Fibroblast of the aortic adventitia (primary cell): ENCODE data around the gene BPNT1. TPM values are rescaled to one million over a fixed set of nuclear protein-coding genes. Genes with fewer than 3 reads are reported as not detected.

Source experiments
- DNase-seq: peaks from one replicate; pipeline ENCODE4 v3.0.0-alpha.2; 2010; ENCODE audit warnings: low read depth
- H3K4me3 ChIP-seq: 2 replicates; pipeline ENCODE4 v1.5.1; 2011; ENCODE audit warnings: low read depth, mild to moderate bottlenecking, control low read depth, low read length, moderate library complexity
- small RNA-seq: library from RNA; depleted of rRNA; stranded (forward); fragments of <200 nt; gene quantifications from one replicate; pipeline ENCODE3, GENCODE V24; 2012
- total RNA-seq: library from RNA; depleted of rRNA; stranded (reverse); fragments of >200 nt; gene quantifications from 2 replicates; pipeline ENCODE4 v1.2.3, GENCODE V29; 2012; ENCODE audit warnings: low replicate concordance
- TF ChIP-seq, protein P1 (sequence below): IDR thresholded peaks from 2 replicates; pipeline ENCODE4 v1.5.1; 2011; ENCODE audit warnings: mild to moderate bottlenecking, low read length, control low read depth, inconsistent platforms; ENCODE audit not compliant: insufficient read depth

Gene BPNT1
- total RNA-seq, 1 donor: 20.3 TPM

DNA sequence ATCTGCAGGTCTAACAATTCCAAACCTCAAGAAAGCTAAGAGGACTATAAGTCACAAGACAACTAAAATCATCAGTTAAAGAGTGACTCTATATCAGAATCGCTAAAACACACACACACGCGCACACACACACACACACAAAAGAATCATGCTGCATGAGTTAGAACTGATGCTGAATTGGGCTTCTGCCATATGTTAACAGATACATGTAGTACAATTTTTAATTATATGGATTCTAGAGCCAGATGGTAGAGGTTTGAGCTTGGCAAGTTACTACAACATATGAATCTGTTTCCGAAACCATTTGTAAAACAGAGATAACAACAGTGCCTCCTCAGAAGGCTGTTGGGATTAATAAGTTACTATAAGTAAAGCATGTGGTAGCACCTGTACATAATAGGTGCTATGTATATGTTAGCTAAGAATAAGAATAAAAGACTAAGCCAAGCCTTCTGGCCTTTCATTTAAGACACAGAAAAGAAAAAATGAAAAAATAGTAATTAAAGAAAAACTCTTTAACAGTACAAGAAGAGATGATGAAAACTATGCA lies 61.2 kb downstream of the BPNT1 start:
- H3K4me3 ChIP-seq: no peak overlapping the region
- DNase-seq: no peak
- TF ChIP-seq, protein P1, sequence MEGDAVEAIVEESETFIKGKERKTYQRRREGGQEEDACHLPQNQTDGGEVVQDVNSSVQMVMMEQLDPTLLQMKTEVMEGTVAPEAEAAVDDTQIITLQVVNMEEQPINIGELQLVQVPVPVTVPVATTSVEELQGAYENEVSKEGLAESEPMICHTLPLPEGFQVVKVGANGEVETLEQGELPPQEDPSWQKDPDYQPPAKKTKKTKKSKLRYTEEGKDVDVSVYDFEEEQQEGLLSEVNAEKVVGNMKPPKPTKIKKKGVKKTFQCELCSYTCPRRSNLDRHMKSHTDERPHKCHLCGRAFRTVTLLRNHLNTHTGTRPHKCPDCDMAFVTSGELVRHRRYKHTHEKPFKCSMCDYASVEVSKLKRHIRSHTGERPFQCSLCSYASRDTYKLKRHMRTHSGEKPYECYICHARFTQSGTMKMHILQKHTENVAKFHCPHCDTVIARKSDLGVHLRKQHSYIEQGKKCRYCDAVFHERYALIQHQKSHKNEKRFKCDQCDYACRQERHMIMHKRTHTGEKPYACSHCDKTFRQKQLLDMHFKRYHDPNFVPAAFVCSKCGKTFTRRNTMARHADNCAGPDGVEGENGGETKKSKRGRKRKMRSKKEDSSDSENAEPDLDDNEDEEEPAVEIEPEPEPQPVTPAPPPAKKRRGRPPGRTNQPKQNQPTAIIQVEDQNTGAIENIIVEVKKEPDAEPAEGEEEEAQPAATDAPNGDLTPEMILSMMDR: no peak

DNA sequence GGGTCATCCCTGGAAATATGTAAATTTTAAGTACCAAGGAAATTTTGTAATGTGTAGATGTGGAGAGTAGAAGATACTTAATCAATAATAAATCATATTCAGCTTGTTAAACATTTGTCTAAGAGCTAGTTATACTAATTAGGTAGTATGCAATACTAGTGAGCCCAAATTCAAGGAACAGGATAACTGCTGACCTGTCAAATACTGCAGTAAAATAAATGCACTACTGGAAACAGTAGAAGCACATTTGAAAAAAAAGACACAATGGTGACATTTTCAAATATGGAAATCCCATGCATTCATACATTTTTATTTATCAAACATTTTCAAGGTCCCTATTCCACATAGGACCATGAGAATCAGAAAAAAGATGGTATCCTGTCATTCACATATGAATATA lies 70.5 kb downstream of the BPNT1 start:
- DNase-seq: no peak
- TF ChIP-seq, protein P1: no peak
- H3K4me3 ChIP-seq: no peak overlapping the region

DNA sequence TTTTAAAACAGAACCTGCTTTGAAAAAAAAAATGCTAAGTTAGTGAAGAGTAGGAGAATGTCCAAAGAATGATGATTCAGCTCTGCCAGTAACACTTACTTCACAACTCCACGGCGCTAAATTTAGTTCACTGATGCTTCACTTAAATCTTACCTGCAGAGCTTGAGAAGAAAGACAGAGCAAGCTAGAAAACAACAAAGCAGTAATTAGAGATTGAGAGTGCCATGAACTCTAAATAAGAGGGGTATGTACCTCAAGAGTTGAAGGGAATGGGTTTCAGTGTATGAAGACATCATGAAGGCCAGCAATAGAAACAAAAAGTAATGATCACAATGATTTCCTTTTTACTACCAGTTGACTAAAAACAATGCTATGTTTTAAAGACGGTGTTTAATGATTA lies 76.1 kb downstream of the BPNT1 start:
- peak; percentile 60 for DNase-seq
- H3K4me3 ChIP-seq: no peak overlapping the region
- TF ChIP-seq, protein P1: no peak

DNA sequence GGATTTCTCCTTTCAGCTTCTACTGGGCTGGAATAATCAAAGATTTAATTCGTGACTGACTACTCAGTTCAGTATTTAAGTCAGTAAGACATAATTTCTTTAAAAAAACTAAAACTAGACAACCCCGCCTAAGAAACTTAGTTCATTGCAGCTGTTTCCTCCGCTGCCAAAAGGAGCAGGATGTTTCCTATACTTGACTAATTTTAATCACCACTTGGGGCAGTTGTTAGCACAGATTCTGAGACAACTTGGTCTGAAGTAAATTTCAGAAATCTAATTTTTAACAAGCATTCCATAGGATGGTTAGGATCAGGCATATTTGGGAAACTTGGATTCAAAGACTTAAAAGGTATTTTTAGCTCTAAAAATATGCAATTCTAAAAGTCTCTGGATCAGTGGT lies 77.3 kb downstream of the BPNT1 start:
- TF ChIP-seq, protein P1: peak; percentile 23
- peak; percentile 38 for DNase-seq
- no peak overlapping the region for H3K4me3 ChIP-seq

DNA sequence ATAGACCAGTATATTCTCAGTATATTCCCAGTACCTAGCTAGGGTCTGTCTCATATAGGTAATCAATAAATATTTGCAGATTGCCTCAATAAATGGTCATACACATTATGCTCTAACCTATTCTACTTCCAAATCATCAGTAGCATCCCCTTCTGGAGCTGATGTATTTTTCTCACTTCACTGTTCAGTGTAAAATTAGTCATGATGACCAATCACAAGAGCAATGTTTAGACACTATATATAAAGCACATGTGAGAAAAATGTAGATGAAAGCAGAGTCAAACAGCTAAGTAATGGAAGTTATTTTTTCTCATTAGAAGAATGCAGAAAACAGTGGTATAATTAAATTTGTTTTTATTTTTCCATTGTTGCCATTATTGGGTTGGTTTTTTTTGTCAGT lies 78.0 kb downstream of the BPNT1 start:
- no peak for DNase-seq
- TF ChIP-seq, protein P1: no peak

More for the DNA sequence above, 78.0 kb downstream of the BPNT1 start:
- no peak overlapping the region for H3K4me3 ChIP-seq

Small RNA genes lying within 50 kb of the gene (small RNA-seq; reads per million reads assigned to genes)
- not detected for gene MIR194-1
- 0.32 reads per million for gene MIR215

Other genes starting within 250 kb of the BPNT1 start
- 0.45 TPM in 1 of 2 replicates, not detected in the other for gene SLC30A10, start 161.2 kb downstream of the BPNT1 start, total RNA-seq
- 192 and 269 TPM in 2 replicates for gene EPRS1, start 43.3 kb downstream of the BPNT1 start, total RNA-seq
- 89.4 and 132 TPM in 2 replicates for gene IARS2, start 4.3 kb upstream of the BPNT1 start, total RNA-seq
- gene RAB3GAP2, start 182.7 kb upstream of the BPNT1 start, total RNA-seq: 32.4 and 39.7 TPM in 2 replicates